HG02938 (cell line): ENCODE data around the gene AK8.

Experiments used
- ATAC-seq: cut with Tn5 transposase; IDR thresholded peaks from one replicate; pipeline ENCODE4 v1.9.1; 2021; ENCODE audit warnings: mild to moderate bottlenecking, moderate library complexity; ENCODE audit not compliant: unreplicated experiment

AK8 gene

GRCh38 chr9:132801659-132802058 lies 76.4 kb downstream of the AK8 start:
- no peak for ATAC-seq

GRCh38 chr9:132800038-132800648 lies 77.9 kb downstream of the AK8 start:
- no peak for ATAC-seq

- ATAC-seq, result no peak
Observed at GRCh38 chr9:132798817-132799790, 79.0 kb downstream of the AK8 start.

- ATAC-seq, result no peak
Observed at GRCh38 chr9:132797861-132798659, 80.0 kb downstream of the AK8 start.

GRCh38 chr9:132795511-132796303 lies 82.4 kb downstream of the AK8 start:
- no peak for ATAC-seq

GRCh38 chr9:132794730-132795380 lies 83.2 kb downstream of the AK8 start:
- no peak for ATAC-seq

GRCh38 chr9:132793606-132794580 lies 84.2 kb downstream of the AK8 start:
- no peak for ATAC-seq

GRCh38 chr9:132792547-132792946 lies 85.5 kb downstream of the AK8 start:
- no peak for ATAC-seq

- no peak for ATAC-seq
Observed at GRCh38 chr9:132791699-132792240, 86.3 kb downstream of the AK8 start.

- ATAC-seq, result no peak
Observed at GRCh38 chr9:132789719-132790118, 88.4 kb downstream of the AK8 start.

GRCh38 chr9:132788378-132788777 lies 89.7 kb downstream of the AK8 start:
- no peak for ATAC-seq

GRCh38 chr9:132787748-132788159 lies 90.3 kb downstream of the AK8 start:
- no peak for ATAC-seq

- no peak for ATAC-seq
Observed at GRCh38 chr9:132784286-132784830, 93.7 kb downstream of the AK8 start.

- ATAC-seq, result no peak
Observed at GRCh38 chr9:132783006-132783405, 95.1 kb downstream of the AK8 start.

GRCh38 chr9:132782037-132782436 lies 96.0 kb downstream of the AK8 start:
- no peak for ATAC-seq

- no peak for ATAC-seq
Observed at GRCh38 chr9:132780230-132781007, 97.7 kb downstream of the AK8 start.

- ATAC-seq, result no peak
Observed at GRCh38 chr9:132776891-132777290, 101.2 kb downstream of the AK8 start.

- no peak for ATAC-seq
Observed at GRCh38 chr9:132776268-132776667, 101.8 kb downstream of the AK8 start.
